ENCODE measurements around the gene ATAD1.

Gene ATAD1

DNA sequence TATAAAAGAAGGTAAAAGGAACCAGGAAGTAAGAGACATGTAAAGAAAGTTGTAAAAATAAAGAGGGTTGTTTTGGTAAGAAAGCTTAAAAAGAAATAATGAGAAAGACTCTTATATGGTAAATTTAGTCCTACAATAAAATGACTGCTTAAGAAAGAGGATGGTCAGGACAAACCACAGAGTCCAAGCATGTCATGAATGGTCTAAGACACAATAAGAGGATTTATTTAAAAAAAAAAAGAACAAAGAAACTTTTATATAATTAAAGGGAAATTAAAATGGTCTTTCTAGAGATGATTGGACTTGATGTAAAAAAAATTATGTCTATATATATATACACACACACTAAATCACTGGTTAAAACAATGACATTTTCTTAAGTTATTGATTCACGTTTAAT, 18.2 kb downstream of the ATAD1 start:
- H3K4me1 ChIP-seq (ENCODE audit: insufficient read depth, low read length, poor library complexity, severe bottlenecking) = peaks cover 9% of the 10 kb centered on the region
- H3K4me2 ChIP-seq (ENCODE audit: low read depth, low read length, poor library complexity, severe bottlenecking) = no peak overlapping the region
- H3K9me3 ChIP-seq (ENCODE audit: insufficient read depth, low read depth, low read length) = peaks cover 30% of the 10 kb centered on the region
- peaks cover 6% of the 10 kb centered on the region for H3K27me3 ChIP-seq (ENCODE audit: insufficient read depth, low read length, poor library complexity, severe bottlenecking)
- no peak overlapping the region for H3K4me3 ChIP-seq (ENCODE audit: low read length, poor library complexity, severe bottlenecking)
- H3F3A ChIP-seq (ENCODE audit: low read depth) = no peaks in the 10 kb centered on the region
- H2AFZ ChIP-seq (ENCODE audit: low read length) = no peak overlapping the region
- no peak overlapping the region for H3K9ac ChIP-seq (ENCODE audit: low read depth, low read length, poor library complexity, severe bottlenecking)
- H3K36me3 ChIP-seq (ENCODE audit: insufficient read depth, low read length) = peaks cover 74% of the 10 kb centered on the region
- H4K20me1 ChIP-seq (ENCODE audit: insufficient read depth, low read length, poor library complexity, severe bottlenecking) = peaks cover 3% of the 10 kb centered on the region
- TF ChIP-seq, protein P1, sequence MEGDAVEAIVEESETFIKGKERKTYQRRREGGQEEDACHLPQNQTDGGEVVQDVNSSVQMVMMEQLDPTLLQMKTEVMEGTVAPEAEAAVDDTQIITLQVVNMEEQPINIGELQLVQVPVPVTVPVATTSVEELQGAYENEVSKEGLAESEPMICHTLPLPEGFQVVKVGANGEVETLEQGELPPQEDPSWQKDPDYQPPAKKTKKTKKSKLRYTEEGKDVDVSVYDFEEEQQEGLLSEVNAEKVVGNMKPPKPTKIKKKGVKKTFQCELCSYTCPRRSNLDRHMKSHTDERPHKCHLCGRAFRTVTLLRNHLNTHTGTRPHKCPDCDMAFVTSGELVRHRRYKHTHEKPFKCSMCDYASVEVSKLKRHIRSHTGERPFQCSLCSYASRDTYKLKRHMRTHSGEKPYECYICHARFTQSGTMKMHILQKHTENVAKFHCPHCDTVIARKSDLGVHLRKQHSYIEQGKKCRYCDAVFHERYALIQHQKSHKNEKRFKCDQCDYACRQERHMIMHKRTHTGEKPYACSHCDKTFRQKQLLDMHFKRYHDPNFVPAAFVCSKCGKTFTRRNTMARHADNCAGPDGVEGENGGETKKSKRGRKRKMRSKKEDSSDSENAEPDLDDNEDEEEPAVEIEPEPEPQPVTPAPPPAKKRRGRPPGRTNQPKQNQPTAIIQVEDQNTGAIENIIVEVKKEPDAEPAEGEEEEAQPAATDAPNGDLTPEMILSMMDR (conservative IDR thresholded peaks at IDR 0.05; ENCODE audit: low read length) = no peak
- TF ChIP-seq EZH2phosphoT487 (IDR thresholded peaks at IDR 0.05; ENCODE audit: borderline replicate concordance) = no peak
- H3K9me2 ChIP-seq (replicated peaks; ENCODE audit: low read depth, low read length) = no peaks in the 10 kb centered on the region
- peaks cover 71% of the 10 kb centered on the region for H3K79me2 ChIP-seq (ENCODE audit: insufficient read depth, low read length)

- H3K27me3 ChIP-seq (ENCODE audit: insufficient read depth, low read length, poor library complexity, severe bottlenecking) = peaks cover 6% of the 10 kb centered on the region
- H3K79me2 ChIP-seq (ENCODE audit: insufficient read depth, low read length) = peaks cover 68% of the 10 kb centered on the region
- H3K4me2 ChIP-seq (ENCODE audit: low read depth, low read length, poor library complexity, severe bottlenecking) = peak overlapping the region; percentile 26
- H3K4me3 ChIP-seq (ENCODE audit: low read length, poor library complexity, severe bottlenecking) = no peak overlapping the region
- H3K4me1 ChIP-seq (ENCODE audit: insufficient read depth, low read length, poor library complexity, severe bottlenecking) = peaks cover 9% of the 10 kb centered on the region
- peaks cover 64% of the 10 kb centered on the region for H3K36me3 ChIP-seq (ENCODE audit: insufficient read depth, low read length)
- no peaks in the 10 kb centered on the region for H3F3A ChIP-seq (ENCODE audit: low read depth)
- TF ChIP-seq EZH2phosphoT487 (IDR thresholded peaks at IDR 0.05; ENCODE audit: borderline replicate concordance) = no peak
- TF ChIP-seq, protein P1 (conservative IDR thresholded peaks at IDR 0.05; ENCODE audit: low read length) = no peak
- no peak overlapping the region for H2AFZ ChIP-seq (ENCODE audit: low read length)
- H3K9me3 ChIP-seq (ENCODE audit: insufficient read depth, low read depth, low read length) = peaks cover 30% of the 10 kb centered on the region
- no peaks in the 10 kb centered on the region for H3K9me2 ChIP-seq (replicated peaks; ENCODE audit: low read depth, low read length)
- H3K9ac ChIP-seq (ENCODE audit: low read depth, low read length, poor library complexity, severe bottlenecking) = no peak overlapping the region
- H4K20me1 ChIP-seq (ENCODE audit: insufficient read depth, low read length, poor library complexity, severe bottlenecking) = peaks cover 5% of the 10 kb centered on the region
These were observed 19.9 kb downstream of the ATAD1 start for GRCh38 chr10:87798082-87798481.

DNA sequence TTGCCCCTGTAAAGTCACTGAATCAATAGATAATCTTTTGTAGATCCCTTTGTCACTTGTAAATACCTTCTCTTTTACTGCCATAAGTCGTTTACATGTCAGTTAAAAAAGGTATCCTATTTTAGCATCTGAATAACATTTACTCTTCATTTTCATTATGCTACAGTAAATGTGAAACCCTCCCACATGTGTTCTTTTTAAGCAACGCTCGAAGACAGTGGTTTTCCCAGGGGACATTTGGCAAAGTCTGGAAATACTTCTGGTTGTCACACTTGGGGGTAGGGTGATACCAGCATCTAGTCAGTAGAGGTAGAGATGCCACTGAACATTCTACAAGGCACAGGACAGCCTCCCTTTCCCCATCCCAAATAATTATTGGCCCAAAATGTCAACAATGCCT, 23.7 kb downstream of the ATAD1 start:
- Histone ChIP-seq H3F3A (ENCODE audit: low read depth) (no peaks in the 10 kb centered on the region), H3K4me3 (ENCODE audit: low read length, poor library complexity, severe bottlenecking) (no peak overlapping the region), H3K9me3 (ENCODE audit: insufficient read depth, low read depth, low read length) (no peaks in the 10 kb centered on the region), H3K9ac (ENCODE audit: low read depth, low read length, poor library complexity, severe bottlenecking) (no peak overlapping the region), H3K4me2 (ENCODE audit: low read depth, low read length, poor library complexity, severe bottlenecking) (no peak overlapping the region), H3K9me2 (replicated peaks; ENCODE audit: low read depth, low read length) (no peaks in the 10 kb centered on the region), H3K79me2 (ENCODE audit: insufficient read depth, low read length) (peaks cover 47% of the 10 kb centered on the region), H3K27me3 (ENCODE audit: insufficient read depth, low read length, poor library complexity, severe bottlenecking) (no peaks in the 10 kb centered on the region), H4K20me1 (ENCODE audit: insufficient read depth, low read length, poor library complexity, severe bottlenecking) (peaks cover 5% of the 10 kb centered on the region), H3K4me1 (ENCODE audit: insufficient read depth, low read length, poor library complexity, severe bottlenecking) (peaks cover 9% of the 10 kb centered on the region), H3K36me3 (ENCODE audit: insufficient read depth, low read length) (peaks cover 63% of the 10 kb centered on the region), H2AFZ (ENCODE audit: low read length) (no peak overlapping the region)
- TF ChIP-seq, protein P1 (conservative IDR thresholded peaks at IDR 0.05; ENCODE audit: low read length) = no peak
- TF ChIP-seq EZH2phosphoT487 (IDR thresholded peaks at IDR 0.05; ENCODE audit: borderline replicate concordance) = no peak
